ENCODE measurements around the gene ASL.
"Not testable (repeated sequence)": the region's sequence is repeated elsewhere in the genome, so short reads cannot be mapped to it uniquely, and the experiment has no call there.

GRCh38 chr7:66124569-66124861 is 48.9 kb downstream of the ASL start:
- not testable (repeated sequence) for TF ChIP-seq CTCF (conservative IDR thresholded peaks at IDR 0.05); EZH2 (IDR thresholded peaks at IDR 0.05; ENCODE audit: low read depth)

Measured in PC-9 (cell line).